Measurements from ENCODE around the gene PARL. TPM values are rescaled to one million over a fixed set of nuclear protein-coding genes. Genes with fewer than 3 reads are reported as not detected.

Gene PARL
- total and polyA plus RNA-seq, 2 donors (not counting 1 experiment from before 2014, with no cell fraction given): 23.5 to 46.7 TPM

GRCh38 chr3:183818706-183819624, 65.7 kb downstream of the PARL start:
- no peak overlapping the region for H3K27ac ChIP-seq (ENCODE audit: low read length in 2 of 2)
- no peak overlapping the region for H3K4me2 ChIP-seq (replicated peaks; ENCODE audit: low read depth, low read length, poor library complexity, severe bottlenecking)
- peaks cover 5% of the 10 kb centered on the region for H3K4me1 Mint-ChIP-seq
- no peak overlapping the region for H2AFZ ChIP-seq (ENCODE audit: insufficient read depth, low read depth, low read length, poor library complexity, severe bottlenecking)
- WGBS (ENCODE audit: insufficient coverage): 96% methylated on average over 19 of the region's 25 CpGs
- H3K9me3 ChIP-seq (ENCODE audit: control extremely low read depth in 1 of 3, control insufficient read depth in 2 of 3, insufficient read depth in 1 of 3, low read length in 2 of 3): no peaks in the 10 kb centered on the region
- peaks cover 0 to 12% (median 1%) of the 10 kb centered on the region in 4 experiments for H3K27me3 ChIP-seq (replicated peaks in 1 of 4; ENCODE audit: control extremely low read depth in 1 of 4, control insufficient read depth in 3 of 4, insufficient read depth in 4 of 4, low read length in 3 of 4)
- ChIA-PET POLR2A (no interaction called here), CTCF (no interaction called here)
- no peak overlapping the region for H3K4me3 ChIP-seq (ENCODE audit: control extremely low read depth in 1 of 5, extremely low read depth in 1 of 5, insufficient read depth in 1 of 5, low read depth in 2 of 5, low read length in 4 of 5)
- no peak overlapping the region for H3K27ac Mint-ChIP-seq
- H3K27me3 Mint-ChIP-seq: peaks cover 2% of the 10 kb centered on the region
- H3K9me3 Mint-ChIP-seq (ENCODE audit: insufficient read depth): no peaks in the 10 kb centered on the region
- peaks cover 0 to 3% of the 10 kb centered on the region in 2 experiments for H3K36me3 ChIP-seq (replicated peaks in 1 of 2; ENCODE audit: control extremely low read depth in 1 of 2, control insufficient read depth in 1 of 2, extremely low read depth in 1 of 2, insufficient read depth in 2 of 2, low read length in 1 of 2)
- no peak for DNase-seq
- no peaks in the 10 kb centered on the region for H3K79me2 ChIP-seq (ENCODE audit: control insufficient read depth, insufficient read depth, low read length)
- no peak overlapping the region for H3K4me3 Mint-ChIP-seq
- TF ChIP-seq CTCF (IDR thresholded peaks at IDR 0.05): no peak
- no peak for TF ChIP-seq EZH2 (IDR thresholded peaks at IDR 0.05; ENCODE audit: borderline replicate concordance, insufficient read depth, low read depth, low read length, poor library complexity, severe bottlenecking)
- no peaks in the 10 kb centered on the region for H4K20me1 ChIP-seq (ENCODE audit: control insufficient read depth, insufficient read depth, low read length, poor library complexity, severe bottlenecking)
- H3K4me1 ChIP-seq (ENCODE audit: control insufficient read depth in 2 of 2, insufficient read depth in 2 of 2, low read length in 2 of 2): peaks cover 4% of the 10 kb centered on the region in 2 donors
- no peak overlapping the region for H3K9ac ChIP-seq (ENCODE audit: low read length)
- intact Hi-C loops (cut with micrococcal nuclease): no loop called here
- ATAC-seq (ENCODE audit: low read depth): no peak

GRCh38 chr3:183818041-183818620, 66.5 kb downstream of the PARL start:
- Histone ChIP-seq H2AFZ (ENCODE audit: insufficient read depth, low read depth, low read length, poor library complexity, severe bottlenecking) (no peak overlapping the region), H3K4me1 (ENCODE audit: control insufficient read depth in 2 of 2, insufficient read depth in 2 of 2, low read length in 2 of 2) (no peaks in the 10 kb centered on the region), H3K27ac (ENCODE audit: low read length in 2 of 2) (no peak overlapping the region), H3K4me3 (ENCODE audit: control extremely low read depth in 1 of 5, extremely low read depth in 1 of 5, insufficient read depth in 1 of 5, low read depth in 2 of 5, low read length in 4 of 5) (no peak overlapping the region), H3K36me3 (replicated peaks in 1 of 2; ENCODE audit: control extremely low read depth in 1 of 2, control insufficient read depth in 1 of 2, extremely low read depth in 1 of 2, insufficient read depth in 2 of 2, low read length in 1 of 2) (peaks cover 0 to 3% of the 10 kb centered on the region in 2 experiments), H3K9me3 (ENCODE audit: control extremely low read depth in 1 of 3, control insufficient read depth in 2 of 3, insufficient read depth in 1 of 3, low read length in 2 of 3) (no peaks in the 10 kb centered on the region), H3K9ac (ENCODE audit: low read length) (no peak overlapping the region), H3K79me2 (ENCODE audit: control insufficient read depth, insufficient read depth, low read length) (no peaks in the 10 kb centered on the region), H3K27me3 (replicated peaks in 1 of 4; ENCODE audit: control extremely low read depth in 1 of 4, control insufficient read depth in 3 of 4, insufficient read depth in 4 of 4, low read length in 3 of 4) (peaks cover 0 to 8% (median 0%) of the 10 kb centered on the region in 4 experiments), H3K4me2 (replicated peaks; ENCODE audit: low read depth, low read length, poor library complexity, severe bottlenecking) (no peak overlapping the region), H4K20me1 (ENCODE audit: control insufficient read depth, insufficient read depth, low read length, poor library complexity, severe bottlenecking) (no peaks in the 10 kb centered on the region)
- Mint-ChIP-seq H3K9me3 (ENCODE audit: insufficient read depth) (no peaks in the 10 kb centered on the region), H3K4me3 (no peak overlapping the region), H3K27ac (no peak overlapping the region), H3K27me3 (no peaks in the 10 kb centered on the region), H3K4me1 (peaks cover 1% of the 10 kb centered on the region)
- no peak for TF ChIP-seq EZH2 (IDR thresholded peaks at IDR 0.05; ENCODE audit: borderline replicate concordance, insufficient read depth, low read depth, low read length, poor library complexity, severe bottlenecking)
- TF ChIP-seq CTCF (IDR thresholded peaks at IDR 0.05): no peak
- DNase-seq (no peak), ATAC-seq (ENCODE audit: low read depth) (no peak)
- ChIA-PET CTCF (no interaction called here), POLR2A (no interaction called here)
- intact Hi-C loops (cut with micrococcal nuclease): no loop called here
- 94% methylated on average over 13 of the region's 14 CpGs for WGBS (ENCODE audit: insufficient coverage)
